K562 treated with DMSO at 1 percent for 12 hours (cell line): ENCODE data around the gene ESAM. TPM values are rescaled to one million over a fixed set of nuclear protein-coding genes. Genes with fewer than 3 reads are reported as not detected.

Experiments used
- total RNA-seq: library from RNA; unstranded; fragments of 300-600 nt; gene quantifications from 2 replicates; pipeline ENCODE4 v1.2.3, GENCODE V29; 2022; ENCODE audit not compliant: insufficient read depth

Gene ESAM
- 0.78 and 1.8 TPM in 2 replicates for total RNA-seq

DNA sequence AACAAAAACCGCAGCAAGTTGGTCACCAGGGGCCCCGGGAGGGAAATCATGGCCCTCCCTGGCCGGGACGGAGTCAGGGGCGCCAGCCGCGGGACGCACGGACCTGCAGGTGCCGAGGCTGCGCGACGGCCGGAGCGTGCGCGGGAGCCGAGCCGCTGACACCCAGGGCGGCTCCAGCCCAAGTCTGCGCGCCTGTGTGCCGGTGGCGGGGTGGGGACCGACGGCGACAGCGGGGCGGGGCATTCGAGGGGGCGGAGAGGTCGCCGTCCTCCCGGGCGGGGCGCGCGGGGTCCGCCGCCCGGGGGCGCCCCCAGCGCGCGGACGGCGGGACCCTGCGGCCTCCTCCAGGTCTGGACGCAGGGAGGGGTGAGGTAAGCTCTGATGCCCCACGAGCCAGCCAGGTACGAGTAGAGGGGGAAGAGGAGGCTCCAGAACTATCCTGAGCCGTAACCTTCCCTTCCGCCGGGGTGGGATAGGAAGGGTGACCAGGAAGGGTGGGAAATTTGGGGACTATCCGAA lies at the start of gene ESAM:
ESAM (minus strand) TSS at position 186 of the 519 bp plus-strand sequence; CDS start at position 50, 136 bp downstream.

GRCh38 chr11:124800226-124800929 lies 38.3 kb upstream of the ESAM start, which contains the start of gene MSANTD2:
Gene MSANTD2 (minus strand): TSS chr11:124800406. CDS start chr11:124800380, 26 bp downstream.

GRCh38 chr11:124751741-124752470 lies 10.2 kb downstream of the ESAM start, which contains the start of gene VSIG2:
Gene VSIG2 (minus strand): TSS chr11:124752255. CDS start chr11:124752137, 118 bp downstream.

GRCh38 chr11:124739479-124740276 lies 22.4 kb downstream of the ESAM start, which contains the start of gene NRGN:
Gene NRGN (plus strand): TSS chr11:124739942. CDS start chr11:124740085, 143 bp downstream.

Other genes with a start within 250 kb of the ESAM start
- not detected in 2 replicates for gene OR8B12, start 218.6 kb downstream of the ESAM start, total RNA-seq
- 0.19 and 0.20 TPM in 2 replicates for gene OR8A1, start 192.3 kb downstream of the ESAM start, total RNA-seq
- gene PANX3, start 150.9 kb downstream of the ESAM start, total RNA-seq, result 0.88 and 1.4 TPM in 2 replicates
- gene TBRG1, start 139.4 kb downstream of the ESAM start, total RNA-seq, result 14.3 and 38.0 TPM in 2 replicates
- 1.3 and 3.1 TPM in 2 replicates for gene SIAE, start 88.6 kb downstream of the ESAM start, total RNA-seq
- 5.3 and 8.6 TPM in 2 replicates for gene SPA17, start 88.4 kb downstream of the ESAM start, total RNA-seq
- gene NRGN, start 22.3 kb downstream of the ESAM start, total RNA-seq, result 9.5 and 12.0 TPM in 2 replicates
- not detected in 2 replicates for gene VSIG2, start 10.0 kb downstream of the ESAM start, total RNA-seq
- gene MSANTD2, start 38.1 kb upstream of the ESAM start, total RNA-seq, result 2.2 and 11.2 TPM in 2 replicates
- 1.6 TPM in 1 of 2 replicates, not detected in the other for gene ROBO3, start 103.1 kb upstream of the ESAM start, total RNA-seq
- gene ROBO4, start 135.6 kb upstream of the ESAM start, total RNA-seq, result not detected in 2 replicates
- not detected in 2 replicates for gene HEPN1, start 157.0 kb upstream of the ESAM start, total RNA-seq
- not detected in 2 replicates for gene HEPACAM, start 173.8 kb upstream of the ESAM start, total RNA-seq
- 0.65 and 4.8 TPM in 2 replicates for gene CCDC15, start 191.9 kb upstream of the ESAM start, total RNA-seq